Measurements from ENCODE around the gene PDE11A. TPM values are rescaled to one million over a fixed set of nuclear protein-coding genes. Genes with fewer than 3 reads are reported as not detected.

PDE11A gene
- total and polyA plus RNA-seq, 2 of the 8 experiments (the other 6 are each of a cell fraction or from before 2014, with no cell fraction given), result 0.19 to 0.23 TPM

- POLR2A ChIA-PET (ENCODE audit: partially characterized antibody), result no interaction called here
- no peak overlapping the region for H2AK5ac ChIP-seq (ENCODE audit: low read depth, low read length)
- no peak overlapping the region for H4K91ac ChIP-seq (replicated peaks; ENCODE audit: insufficient read length, low read length)
- no peak overlapping the region for H3K56ac ChIP-seq (replicated peaks; ENCODE audit: insufficient read length, low read depth, low read length)
- H3K79me2 ChIP-seq (ENCODE audit: control insufficient read depth in 1 of 2, insufficient read depth in 2 of 2, low read length in 2 of 2), result no peaks in the 10 kb centered on the region
- peaks cover 9 to 11% of the 10 kb centered on the region in 2 experiments; a peak in 3 of 4 replicates for H3K9me3 ChIP-seq (ENCODE audit: insufficient read depth in 2 of 2, low read depth in 1 of 2, low read length in 1 of 2)
- 88% methylated on average over 2 of the region's 2 CpGs; no CpG with 5 or more reads in 1 of the 2 experiments for WGBS, 2 experiments (ENCODE audit: extremely low coverage in 1 of 2, insufficient coverage in 1 of 2, insufficient read length in 1 of 2, insufficient replicate concordance in 2 of 2, low coverage in 1 of 2, low lambda C conversion rate in 2 of 2, missing lambda C conversion rate in 1 of 2)
- no peak overlapping the region for H2BK20ac ChIP-seq (ENCODE audit: low read length)
- TF ChIP-seq PHF8 (conservative IDR thresholded peaks at IDR 0.05; ENCODE audit: low read depth, low read length) (no peak), TAF1 (IDR thresholded peaks at IDR 0.05; ENCODE audit: low read depth, low read length) (no peak), SP4 (IDR thresholded peaks at IDR 0.05; ENCODE audit: low read length) (no peak), NRF1 (IDR thresholded peaks at IDR 0.05; ENCODE audit: low read depth, low read length) (no peak), CTBP2 (IDR thresholded peaks at IDR 0.05; ENCODE audit: borderline replicate concordance, insufficient read depth, insufficient read length, low read length) (no peak), BCL11A (IDR thresholded peaks at IDR 0.05; ENCODE audit: low read depth in 2 of 2, low read length in 2 of 2) (no peak), TAF7 (optimal IDR thresholded peaks at IDR 0.05; ENCODE audit: borderline replicate concordance, low read depth, low read length) (no peak), SIRT6 (IDR thresholded peaks at IDR 0.05; ENCODE audit: low read length) (no peak)
- H2BK120ac ChIP-seq (replicated peaks; ENCODE audit: low read depth, low read length), result no peak overlapping the region
- DNase-seq (ENCODE audit: low read depth in 1 of 2, low spot score in 2 of 2) (no peak), FAIRE-seq (no peak)
- H3K4me1 ChIP-seq (replicated peaks in 1 of 4; ENCODE audit: control insufficient read depth in 3 of 4, insufficient read depth in 4 of 4, low read length in 3 of 4), result no peaks in the 10 kb centered on the region
- H2BK5ac ChIP-seq (ENCODE audit: low read depth, low read length), result no peak overlapping the region
- no peak overlapping the region for H4K5ac ChIP-seq (ENCODE audit: insufficient read length, low read depth, low read length)
- H2BK15ac ChIP-seq (ENCODE audit: low read length), result no peak overlapping the region
- no peak overlapping the region for H3K4me2 ChIP-seq (ENCODE audit: insufficient read depth in 1 of 2, low read depth in 2 of 2, low read length in 2 of 2)
- H4K8ac ChIP-seq (ENCODE audit: extremely low read depth, insufficient read depth, low read length), result no peak overlapping the region
- CTCF ChIA-PET (ENCODE audit: partially characterized antibody), result no interaction called here
- no peak overlapping the region for H3K18ac ChIP-seq (ENCODE audit: extremely low read depth, low read length)
- no peak overlapping the region for H3K14ac ChIP-seq (ENCODE audit: insufficient read length)
- no peak overlapping the region for H3K27ac ChIP-seq (ENCODE audit: low read depth, low read length)
- no peak overlapping the region for H2AFZ ChIP-seq (ENCODE audit: low read length)
- no peak overlapping the region for H2BK12ac ChIP-seq (ENCODE audit: low read depth, low read length)
- H4K20me1 ChIP-seq (replicated peaks in 1 of 2; ENCODE audit: control insufficient read depth in 1 of 2, insufficient read depth in 2 of 2, low read length in 2 of 2), result no peaks in the 10 kb centered on the region
- 0 out of 2 replicates have a peak, but pooled peaks cover 2% of the 10 kb centered on the region for H3K23me2 ChIP-seq (ENCODE audit: low read depth, low read length)
- no peak overlapping the region for H3K23ac ChIP-seq (ENCODE audit: insufficient read length)
- H3K9ac ChIP-seq (replicated peaks in 1 of 4; ENCODE audit: extremely low read depth in 1 of 4, low read depth in 3 of 4, low read length in 3 of 4), result no peak overlapping the region
- H3K4me3 ChIP-seq (ENCODE audit: extremely low read depth in 1 of 4, insufficient read depth in 2 of 4, low read depth in 3 of 4, low read length in 4 of 4), result no peak overlapping the region
- H3K4ac ChIP-seq (replicated peaks; ENCODE audit: insufficient read length, low read depth, low read length), result no peak overlapping the region
- no peaks in the 10 kb centered on the region for H3K79me1 ChIP-seq (ENCODE audit: low read depth, low read length)
- H3K27me3 ChIP-seq (replicated peaks in 1 of 4; ENCODE audit: control insufficient read depth in 3 of 4, extremely low read depth in 1 of 4, insufficient read depth in 3 of 4, low read length in 3 of 4), result no peaks in the 10 kb centered on the region
- no peaks in the 10 kb centered on the region for H3K36me3 ChIP-seq (ENCODE audit: control insufficient read depth in 2 of 4, insufficient read depth in 4 of 4, low read length in 3 of 4)
Observed at GRCh38 chr2:177843188-177843587, 229.4 kb downstream of the PDE11A start.

All from H1 (cell line).